ENCODE results near the gene CACNG8.

DNA sequence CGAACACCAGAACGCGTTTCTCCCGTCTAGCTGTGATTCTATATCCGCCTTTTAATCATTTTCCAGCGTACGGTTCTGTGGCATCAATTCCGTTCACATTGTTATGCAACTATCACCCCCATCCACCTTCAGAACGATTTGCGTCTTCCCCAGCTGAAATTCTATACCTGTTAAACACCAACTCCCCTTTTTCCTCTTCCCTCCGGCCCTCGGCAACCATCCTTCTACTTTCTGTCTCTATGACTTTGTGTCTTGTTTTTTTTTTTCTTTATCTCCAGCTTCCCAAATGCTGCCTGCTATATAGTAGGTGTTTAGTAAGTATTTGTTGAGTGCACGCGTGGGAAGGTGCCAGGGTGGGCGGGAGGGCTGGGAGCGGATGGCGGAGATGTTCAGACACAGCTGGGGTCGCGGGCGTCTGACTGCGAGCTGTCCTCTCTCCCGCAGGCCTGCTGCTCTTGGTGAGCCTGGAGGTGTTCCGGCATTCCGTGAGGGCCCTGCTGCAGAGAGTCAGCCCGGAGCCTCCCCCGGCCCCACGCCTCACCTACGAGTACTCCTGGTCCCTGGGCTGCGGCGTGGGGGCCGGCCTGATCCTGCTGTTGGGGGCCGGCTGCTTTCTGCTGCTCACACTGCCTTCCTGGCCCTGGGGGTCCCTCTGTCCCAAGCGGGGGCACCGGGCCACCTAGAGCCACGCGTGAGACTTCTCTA is 48.9 kb downstream of the CACNG8 start:
- TF ChIP-seq, protein P1, sequence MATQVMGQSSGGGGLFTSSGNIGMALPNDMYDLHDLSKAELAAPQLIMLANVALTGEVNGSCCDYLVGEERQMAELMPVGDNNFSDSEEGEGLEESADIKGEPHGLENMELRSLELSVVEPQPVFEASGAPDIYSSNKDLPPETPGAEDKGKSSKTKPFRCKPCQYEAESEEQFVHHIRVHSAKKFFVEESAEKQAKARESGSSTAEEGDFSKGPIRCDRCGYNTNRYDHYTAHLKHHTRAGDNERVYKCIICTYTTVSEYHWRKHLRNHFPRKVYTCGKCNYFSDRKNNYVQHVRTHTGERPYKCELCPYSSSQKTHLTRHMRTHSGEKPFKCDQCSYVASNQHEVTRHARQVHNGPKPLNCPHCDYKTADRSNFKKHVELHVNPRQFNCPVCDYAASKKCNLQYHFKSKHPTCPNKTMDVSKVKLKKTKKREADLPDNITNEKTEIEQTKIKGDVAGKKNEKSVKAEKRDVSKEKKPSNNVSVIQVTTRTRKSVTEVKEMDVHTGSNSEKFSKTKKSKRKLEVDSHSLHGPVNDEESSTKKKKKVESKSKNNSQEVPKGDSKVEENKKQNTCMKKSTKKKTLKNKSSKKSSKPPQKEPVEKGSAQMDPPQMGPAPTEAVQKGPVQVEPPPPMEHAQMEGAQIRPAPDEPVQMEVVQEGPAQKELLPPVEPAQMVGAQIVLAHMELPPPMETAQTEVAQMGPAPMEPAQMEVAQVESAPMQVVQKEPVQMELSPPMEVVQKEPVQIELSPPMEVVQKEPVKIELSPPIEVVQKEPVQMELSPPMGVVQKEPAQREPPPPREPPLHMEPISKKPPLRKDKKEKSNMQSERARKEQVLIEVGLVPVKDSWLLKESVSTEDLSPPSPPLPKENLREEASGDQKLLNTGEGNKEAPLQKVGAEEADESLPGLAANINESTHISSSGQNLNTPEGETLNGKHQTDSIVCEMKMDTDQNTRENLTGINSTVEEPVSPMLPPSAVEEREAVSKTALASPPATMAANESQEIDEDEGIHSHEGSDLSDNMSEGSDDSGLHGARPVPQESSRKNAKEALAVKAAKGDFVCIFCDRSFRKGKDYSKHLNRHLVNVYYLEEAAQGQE (IDR thresholded peaks at IDR 0.05; ENCODE audit: insufficient read depth in 1 of 2, low read depth in 2 of 2, low read length in 2 of 2), result no peak
- no peak for TF ChIP-seq POLR2AphosphoS5 (IDR thresholded peaks at IDR 0.05; ENCODE audit: low read depth, low read length)
- no peak for TF ChIP-seq TAF1 (IDR thresholded peaks at IDR 0.05; ENCODE audit: borderline replicate concordance, insufficient read depth, low read length)
- TF ChIP-seq SIN3A (IDR thresholded peaks at IDR 0.05; ENCODE audit: borderline replicate concordance, insufficient read depth, low read length), result no peak
- TF ChIP-seq FOXP2 (optimal IDR thresholded peaks at IDR 0.05; ENCODE audit: borderline replicate concordance, extremely low read depth, extremely low read length, insufficient read depth), result no peak
